ENCODE results near the gene TMEM11. TPM values are rescaled to one million over a fixed set of nuclear protein-coding genes. Genes with fewer than 3 reads are reported as not detected.

TMEM11 gene
- total and polyA plus RNA-seq, 2 of the 4 experiments (the other 2 are of a cell fraction), result 19.9 to 44.7 TPM

GRCh38 chr17:21249086-21249795 is 35.3 kb upstream of the TMEM11 start:
- Histone ChIP-seq H4K91ac (ENCODE audit: insufficient read depth, low read depth, low read length) (no peak overlapping the region), H4K8ac (ENCODE audit: low read depth in 2 of 2, low read length in 2 of 2) (no peak overlapping the region), H3K9me3 (ENCODE audit: control insufficient read depth, insufficient read depth, low read length) (no peaks in the 10 kb centered on the region), H3K9ac (ENCODE audit: low read depth, low read length) (no peak overlapping the region), H2BK5ac (ENCODE audit: low read depth, low read length, poor library complexity, severe bottlenecking) (no peak overlapping the region), H3K4ac (ENCODE audit: low read depth, low read length) (no peak overlapping the region), H3K27me3 (ENCODE audit: control insufficient read depth, insufficient read depth, low read length) (no peaks in the 10 kb centered on the region), H3K56ac (ENCODE audit: extremely low read depth, insufficient read depth, low read length) (no peak overlapping the region), H3K4me3 (ENCODE audit: insufficient read depth, low read depth, low read length) (no peak overlapping the region), H2AK5ac (ENCODE audit: low read depth, low read length) (no peak overlapping the region), H2BK120ac (ENCODE audit: low read depth, low read length) (no peak overlapping the region), H2AFZ (replicated peaks; ENCODE audit: low read length, poor library complexity) (no peak overlapping the region), H4K5ac (ENCODE audit: low read depth, low read length) (no peak overlapping the region), H2AK9ac (replicated peaks; ENCODE audit: low read depth, low read length, poor library complexity) (no peak overlapping the region), H3K36me3 (ENCODE audit: control insufficient read depth, insufficient read depth, low read length) (no peaks in the 10 kb centered on the region), H3K23ac (ENCODE audit: low read depth, low read length) (no peak overlapping the region), H3K18ac (ENCODE audit: low read depth, low read length) (no peak overlapping the region), H2BK20ac (ENCODE audit: low read depth, low read length) (no peak overlapping the region), H2BK15ac (ENCODE audit: low read depth, low read length) (no peak overlapping the region), H3K79me1 (ENCODE audit: low read depth in 1 of 2, low read length in 2 of 2) (peaks cover 4 to 17% of the 10 kb centered on the region in 2 experiments), H3K27ac (ENCODE audit: insufficient read depth, low read length) (no peak overlapping the region), H4K20me1 (ENCODE audit: insufficient read depth, low read length) (peaks cover 11% of the 10 kb centered on the region; the same call in 1 of the 2 replicates), H3K4me2 (ENCODE audit: low read depth, low read length) (no peak overlapping the region), H3K4me1 (ENCODE audit: control insufficient read depth, insufficient read depth, low read length) (peaks cover 6% of the 10 kb centered on the region), H3K9me1 (ENCODE audit: insufficient read depth, low read length) (no peaks in the 10 kb centered on the region; the same call in 1 of the 2 replicates), H3K14ac (replicated peaks; ENCODE audit: low read depth, low read length) (no peak overlapping the region)
- dilution Hi-C loops (cut with HindIII; ENCODE audit: low sequenced_read_pairs, unreplicated experiment), result no loop called here
- CTCF ChIA-PET, result no interaction called here
- intact Hi-C loops (cut with micrococcal nuclease), result no loop called here
- in situ Hi-C loops (cut with MboI; ENCODE audit: low sequenced_read_pairs), result no loop called here
- BruUV-seq (replicated peaks), result no TSS peak
- no peak for ATAC-seq (ENCODE audit: low read depth)
- no peak for TF ChIP-seq RAD21 (IDR thresholded peaks at IDR 0.05; ENCODE audit: low read length)
- no peak for TF ChIP-seq ELK1 (IDR thresholded peaks at IDR 0.05; ENCODE audit: borderline replicate concordance, low read depth, low read length)
- no peak for TF ChIP-seq RFX5 (IDR thresholded peaks at IDR 0.05; ENCODE audit: low read depth, low read length)
- no peak for TF ChIP-seq NFE2L2 (IDR thresholded peaks at IDR 0.05; ENCODE audit: low read depth, low read length)
- TF ChIP-seq BHLHE40 (IDR thresholded peaks at IDR 0.05; ENCODE audit: low read depth, low read length), result no peak
- TF ChIP-seq CEBPB (IDR thresholded peaks at IDR 0.05; ENCODE audit: low read depth, low read length), result no peak
- POLR2A ChIA-PET (ENCODE audit: unreplicated experiment), result no interaction called here
- no peak for DNase-seq
- 90% methylated on average over 2 of the region's 12 CpGs; no CpG with 5 or more reads in 1 of the 2 experiments for WGBS, 2 experiments (ENCODE audit: extremely low coverage in 2 of 2, insufficient read length in 1 of 2)

Measured in IMR-90 (cell line).